IPS-15b (cell line): ENCODE measurements around the gene SPATA3.

Source experiments
- H3K27me3 ChIP-seq: one replicate; pipeline ENCODE4 v1.6.1; 2013; ENCODE audit warnings: low read length; ENCODE audit not compliant: control insufficient read depth, insufficient read depth
- H3K36me3 ChIP-seq: one replicate; pipeline ENCODE4 v1.6.1; 2013; ENCODE audit warnings: low read length; ENCODE audit not compliant: control insufficient read depth, insufficient read depth
- H3K4me1 ChIP-seq: one replicate; pipeline ENCODE4 v1.6.1; 2013; ENCODE audit warnings: mild to moderate bottlenecking, low read length; ENCODE audit not compliant: control insufficient read depth, insufficient read depth
- H3K4me3 ChIP-seq: one replicate; pipeline ENCODE4 v1.5.1; 2013; ENCODE audit warnings: low read depth, low read length
- H3K9ac ChIP-seq: one replicate; pipeline ENCODE4 v1.6.1; 2013; ENCODE audit warnings: low read depth, mild to moderate bottlenecking, low read length
- H3K9me3 ChIP-seq: one replicate; pipeline ENCODE4 v1.6.1; 2013; ENCODE audit warnings: mild to moderate bottlenecking, low read length; ENCODE audit not compliant: control insufficient read depth, insufficient read depth

SPATA3 gene

DNA sequence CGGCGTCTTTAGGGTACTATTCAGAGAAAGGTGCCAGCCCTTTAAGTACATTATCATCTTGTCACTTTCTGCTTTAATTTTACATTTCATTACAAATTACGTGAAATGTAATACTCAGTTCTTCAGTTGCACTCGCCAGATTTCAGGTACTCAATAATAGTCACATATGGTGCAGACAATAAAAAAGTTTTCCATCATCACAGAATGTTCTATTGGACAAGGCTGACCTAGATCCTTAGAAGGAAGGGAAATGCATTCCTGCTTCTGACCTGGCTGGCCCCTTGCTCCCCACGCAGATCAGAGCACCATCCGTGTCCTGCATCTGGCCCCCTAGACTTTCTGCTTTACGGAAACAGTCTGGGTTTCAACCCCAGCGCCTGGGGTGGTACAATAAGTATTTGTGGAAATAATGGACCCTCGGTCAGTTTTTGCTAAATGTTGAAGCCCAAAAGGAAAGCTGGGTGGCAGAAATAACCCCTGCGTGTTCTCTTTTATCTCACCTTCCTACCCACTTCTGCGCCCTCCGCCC is 40.7 kb downstream of the SPATA3 start:
- Histone ChIP-seq H3K9me3 (no peaks in the 10 kb centered on the region), H3K9ac (no peak overlapping the region), H3K4me3 (no peak overlapping the region), H3K36me3 (no peaks in the 10 kb centered on the region), H3K4me1 (no peaks in the 10 kb centered on the region), H3K27me3 (peaks cover 55% of the 10 kb centered on the region)

DNA sequence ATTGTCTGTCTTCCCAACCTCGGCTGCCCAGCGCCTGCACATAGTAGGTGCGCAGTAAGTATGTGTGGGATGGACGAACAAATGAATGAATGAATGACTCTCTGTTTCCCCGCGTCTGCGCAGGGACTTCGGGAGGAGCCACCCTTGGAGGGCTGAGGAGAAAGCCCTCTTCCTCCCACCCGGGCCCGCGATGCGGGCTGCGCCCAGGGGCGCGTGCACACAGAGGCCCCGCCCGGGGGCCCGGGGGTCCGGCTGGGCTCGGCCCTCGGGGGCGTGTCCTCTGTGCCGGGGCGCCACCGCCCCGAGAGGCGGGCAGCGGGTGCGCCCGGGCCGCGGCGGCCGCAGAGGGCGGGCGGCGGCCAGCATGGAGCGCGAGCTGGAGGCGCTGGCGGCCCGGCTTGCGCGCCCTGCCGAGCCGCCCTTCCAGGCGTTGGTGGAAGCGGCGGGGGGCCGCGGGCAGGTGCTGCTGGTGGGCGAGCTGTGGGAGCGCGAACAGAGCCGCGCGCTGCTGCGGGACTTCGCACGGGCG is 41.3 kb downstream of the SPATA3 start, which contains the start of gene C2orf72:
Gene C2orf72 (plus strand): TSS at position 322 of the 529 bp plus-strand sequence. CDS start 43 bp downstream, at position 365.
- peak within 1 kb of the TSS; percentile 63 for H3K4me3 ChIP-seq
- no peaks in the 10 kb centered on the region for H3K4me1 ChIP-seq
- no peak within 1 kb of the TSS for H3K9ac ChIP-seq
- no peaks in the 10 kb centered on the region for H3K36me3 ChIP-seq
- no peaks in the 10 kb centered on the region for H3K9me3 ChIP-seq
- peaks cover 54% of the 10 kb centered on the region for H3K27me3 ChIP-seq

DNA sequence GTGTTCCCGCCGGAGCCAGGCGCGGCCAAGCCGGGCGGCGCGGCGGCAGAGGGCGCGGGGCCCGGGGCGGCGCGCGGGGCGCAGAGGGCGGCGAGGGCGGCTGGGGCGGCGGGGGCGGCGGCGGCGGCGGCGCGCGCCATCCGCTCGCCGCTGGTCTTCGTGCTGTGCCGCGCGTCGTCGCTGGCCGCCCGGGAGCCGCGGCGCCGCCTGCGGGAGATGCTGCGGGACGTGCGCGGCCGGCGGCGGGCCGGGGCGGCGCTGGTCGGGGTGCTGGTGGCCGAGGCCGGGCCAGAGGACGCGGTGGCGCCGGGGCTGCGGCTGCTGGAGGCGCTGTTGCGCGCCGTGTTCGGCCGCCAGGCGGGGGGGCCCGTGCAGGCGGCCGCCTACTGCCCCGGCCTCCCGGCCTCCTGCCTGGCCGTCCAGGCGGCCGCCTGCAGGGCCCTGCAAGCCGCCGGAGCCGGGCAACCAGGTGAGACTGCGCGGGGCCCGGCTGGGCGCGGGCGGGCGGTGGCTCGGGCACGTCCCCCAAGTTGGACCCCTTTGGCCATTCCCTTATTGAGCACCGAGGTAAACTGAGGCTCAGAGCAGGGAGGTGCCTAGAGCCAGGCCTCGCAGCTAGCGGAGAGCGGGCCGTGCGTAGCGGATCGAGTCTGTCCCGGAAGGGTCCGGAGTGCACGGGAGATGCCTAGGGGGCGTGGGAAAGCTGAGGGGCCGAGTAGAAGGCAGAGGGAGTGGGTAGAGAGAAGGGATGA is 42.0 kb downstream of the SPATA3 start:
- H3K4me1 ChIP-seq = no peaks in the 10 kb centered on the region
- peak overlapping the region; percentile 63 for H3K4me3 ChIP-seq
- peaks cover 53% of the 10 kb centered on the region for H3K27me3 ChIP-seq
- H3K9me3 ChIP-seq = no peaks in the 10 kb centered on the region
- no peak overlapping the region for H3K9ac ChIP-seq
- H3K36me3 ChIP-seq = no peaks in the 10 kb centered on the region

DNA sequence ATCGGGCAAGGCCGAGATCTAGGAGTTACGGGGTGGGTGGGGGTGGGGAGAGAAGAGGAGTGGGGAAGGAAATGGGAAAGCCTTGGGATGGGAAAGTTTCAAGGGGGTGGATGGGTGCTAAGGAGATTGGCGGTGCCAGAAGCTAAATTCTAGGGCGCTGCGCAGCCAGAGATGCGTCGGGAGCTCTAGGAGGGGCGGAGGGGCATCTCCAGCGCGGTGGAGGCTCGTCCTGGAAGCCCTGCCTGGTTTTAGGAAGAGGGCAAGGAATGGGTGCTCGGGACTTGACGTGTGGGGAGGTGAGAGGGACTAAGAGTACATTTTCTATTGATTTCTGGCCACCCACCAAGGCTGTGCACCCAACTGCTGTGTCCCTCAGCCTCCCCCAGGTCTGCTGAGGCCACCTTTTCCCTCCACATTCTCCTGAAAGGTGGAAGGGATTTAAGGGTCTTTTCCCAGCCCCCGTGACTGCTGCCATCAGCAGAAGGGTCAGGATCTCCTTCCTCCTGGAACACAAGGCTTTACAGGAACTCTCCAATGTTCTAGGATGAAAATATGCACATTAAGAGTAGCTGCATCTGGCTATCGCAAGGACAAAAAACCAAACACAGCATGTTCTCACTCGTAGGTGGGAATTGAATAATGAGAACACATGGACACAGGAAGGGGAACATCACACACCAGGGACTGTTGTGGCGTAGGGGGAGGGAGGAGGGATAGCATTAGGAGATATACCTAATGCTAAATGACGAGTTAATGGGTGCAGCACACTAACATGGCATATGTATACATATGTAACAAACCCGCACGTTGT is 42.8 kb downstream of the SPATA3 start:
- Histone ChIP-seq H3K4me3 (peak overlapping the region; percentile 63), H3K27me3 (peaks cover 50% of the 10 kb centered on the region)

DNA sequence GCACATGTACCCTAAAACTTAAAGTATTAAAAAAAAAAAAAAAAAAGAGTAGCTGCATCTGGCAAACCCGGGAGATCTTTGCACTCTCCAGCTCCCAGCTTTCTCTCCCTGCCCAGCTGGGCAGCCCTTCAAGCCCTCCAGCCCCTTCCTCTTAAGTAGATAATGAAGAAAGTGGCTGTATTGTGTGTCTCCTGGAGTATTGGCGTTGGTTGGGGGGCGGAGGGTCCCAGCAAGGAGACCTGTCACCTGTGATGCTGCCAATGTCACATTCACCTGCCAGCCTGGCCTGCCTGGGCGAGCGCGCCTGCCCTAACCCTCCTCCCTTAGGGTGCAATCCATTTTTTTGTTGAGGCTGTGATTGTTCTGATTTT is 43.4 kb downstream of the SPATA3 start:
- Histone ChIP-seq H3K27me3 (peaks cover 50% of the 10 kb centered on the region), H3K9ac (no peak overlapping the region), H3K4me3 (no peak overlapping the region), H3K4me1 (no peaks in the 10 kb centered on the region), H3K36me3 (no peaks in the 10 kb centered on the region), H3K9me3 (no peaks in the 10 kb centered on the region)

More for the DNA sequence above, 42.8 kb downstream of the SPATA3 start:
- Histone ChIP-seq H3K4me1 (no peaks in the 10 kb centered on the region), H3K9me3 (no peaks in the 10 kb centered on the region), H3K9ac (peak overlapping the region; percentile 13), H3K36me3 (no peaks in the 10 kb centered on the region)

DNA sequence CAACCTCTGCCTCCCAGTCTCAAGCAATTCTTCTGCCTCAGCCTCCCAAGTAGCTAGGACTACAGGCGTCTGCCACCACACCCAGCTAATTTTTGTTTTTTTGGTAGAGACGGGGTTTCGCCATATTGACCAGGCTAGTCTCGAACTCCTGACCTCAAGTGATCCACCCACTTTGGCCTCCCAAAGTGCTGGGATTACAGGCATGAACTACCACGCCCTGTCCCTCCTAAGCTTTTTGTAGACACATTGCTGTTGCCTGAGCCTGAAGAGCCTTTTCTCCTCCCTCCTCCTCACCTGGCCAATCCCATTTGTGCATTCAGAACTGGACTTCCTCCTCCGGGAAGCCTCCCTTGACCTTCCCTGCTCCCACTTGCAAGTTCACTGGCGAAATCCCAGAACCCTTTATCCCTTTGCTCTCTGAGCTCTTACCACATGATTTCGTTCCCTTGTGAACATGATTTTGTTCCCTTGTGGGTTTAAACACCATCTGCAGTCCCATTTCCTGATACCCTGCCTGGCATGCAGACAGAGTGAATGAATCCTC is 44.0 kb downstream of the SPATA3 start:
- Histone ChIP-seq H3K4me1 (no peaks in the 10 kb centered on the region), H3K36me3 (no peaks in the 10 kb centered on the region), H3K27me3 (peaks cover 48% of the 10 kb centered on the region), H3K4me3 (no peak overlapping the region), H3K9ac (no peak overlapping the region), H3K9me3 (no peaks in the 10 kb centered on the region)

DNA sequence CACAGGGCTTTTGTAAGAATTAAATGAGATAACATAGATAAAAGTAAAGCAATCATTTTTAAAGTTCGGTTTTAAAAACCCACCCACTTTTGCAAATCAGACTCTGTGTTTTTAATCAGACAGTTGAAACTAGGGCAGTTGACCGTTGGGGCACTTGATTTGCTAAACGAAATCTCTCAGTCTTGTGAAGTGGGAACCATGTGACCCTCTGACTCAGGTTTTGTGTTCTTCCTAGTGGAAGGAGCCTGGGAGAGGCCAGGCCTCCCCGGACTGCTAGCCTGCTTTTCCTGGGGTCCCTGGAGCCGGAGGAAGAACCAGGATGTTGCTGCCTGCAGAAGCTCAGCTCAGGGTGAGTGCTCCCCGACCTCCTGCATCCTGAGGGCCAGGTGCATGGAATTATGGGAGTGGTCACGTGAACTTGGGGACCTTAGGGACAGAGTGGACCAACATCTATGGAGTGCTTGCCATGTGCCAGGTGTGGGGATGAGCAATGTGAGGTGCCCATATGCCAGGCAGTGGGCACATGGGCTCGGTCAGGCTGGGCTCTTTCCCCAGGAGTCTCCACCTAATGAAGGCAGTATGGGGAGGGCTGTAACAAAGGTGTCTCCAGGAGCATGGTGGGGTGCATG is 45.3 kb downstream of the SPATA3 start:
- no peak overlapping the region for H3K4me3 ChIP-seq
- peaks cover 38% of the 10 kb centered on the region for H3K27me3 ChIP-seq
- no peaks in the 10 kb centered on the region for H3K4me1 ChIP-seq
- no peaks in the 10 kb centered on the region for H3K9me3 ChIP-seq
- H3K36me3 ChIP-seq = no peaks in the 10 kb centered on the region
- no peak overlapping the region for H3K9ac ChIP-seq

DNA sequence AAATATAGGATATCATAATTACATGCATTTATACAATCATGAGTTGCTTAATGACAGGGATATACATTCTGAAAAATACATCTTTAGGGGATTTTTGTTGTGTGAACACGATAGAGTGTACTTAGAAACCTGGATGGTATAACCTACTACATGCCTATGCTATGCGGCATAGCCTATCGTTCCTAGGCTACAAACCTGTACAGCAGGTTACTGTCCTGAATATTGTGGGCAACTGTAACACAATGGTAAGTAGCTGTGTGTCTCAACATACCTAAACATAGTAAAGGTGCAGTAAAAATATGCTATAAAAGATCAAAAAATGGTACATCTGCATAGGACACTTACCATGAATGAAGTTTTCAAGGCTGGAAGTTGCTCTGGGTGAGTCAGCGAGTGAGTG is 47.9 kb downstream of the SPATA3 start:
- Histone ChIP-seq H3K4me3 (no peak overlapping the region), H3K9ac (no peak overlapping the region), H3K27me3 (peaks cover 20% of the 10 kb centered on the region), H3K36me3 (no peaks in the 10 kb centered on the region), H3K4me1 (no peaks in the 10 kb centered on the region), H3K9me3 (no peaks in the 10 kb centered on the region)

DNA sequence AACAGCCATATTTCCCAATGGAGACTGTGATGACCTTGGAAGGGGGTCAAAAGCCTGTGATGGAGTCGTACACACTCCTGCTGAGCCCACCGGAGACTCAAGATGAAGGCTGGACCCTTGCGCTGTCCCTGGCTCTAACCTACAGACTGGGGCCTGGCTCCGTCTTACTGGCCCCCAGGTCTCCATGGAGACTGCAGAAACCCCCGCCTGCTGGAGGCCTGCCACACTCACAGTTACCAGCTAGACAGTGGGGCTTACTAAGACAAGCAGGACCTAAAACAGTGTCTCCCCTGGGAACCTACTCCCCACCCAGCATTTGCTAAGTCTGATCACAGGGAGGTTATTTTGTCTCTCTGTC is 51.0 kb downstream of the SPATA3 start:
- H3K4me3 ChIP-seq = no peak overlapping the region
- H3K4me1 ChIP-seq = no peaks in the 10 kb centered on the region
- no peak overlapping the region for H3K9ac ChIP-seq
- H3K9me3 ChIP-seq = no peaks in the 10 kb centered on the region
- peaks cover 19% of the 10 kb centered on the region for H3K27me3 ChIP-seq
- H3K36me3 ChIP-seq = no peaks in the 10 kb centered on the region

DNA sequence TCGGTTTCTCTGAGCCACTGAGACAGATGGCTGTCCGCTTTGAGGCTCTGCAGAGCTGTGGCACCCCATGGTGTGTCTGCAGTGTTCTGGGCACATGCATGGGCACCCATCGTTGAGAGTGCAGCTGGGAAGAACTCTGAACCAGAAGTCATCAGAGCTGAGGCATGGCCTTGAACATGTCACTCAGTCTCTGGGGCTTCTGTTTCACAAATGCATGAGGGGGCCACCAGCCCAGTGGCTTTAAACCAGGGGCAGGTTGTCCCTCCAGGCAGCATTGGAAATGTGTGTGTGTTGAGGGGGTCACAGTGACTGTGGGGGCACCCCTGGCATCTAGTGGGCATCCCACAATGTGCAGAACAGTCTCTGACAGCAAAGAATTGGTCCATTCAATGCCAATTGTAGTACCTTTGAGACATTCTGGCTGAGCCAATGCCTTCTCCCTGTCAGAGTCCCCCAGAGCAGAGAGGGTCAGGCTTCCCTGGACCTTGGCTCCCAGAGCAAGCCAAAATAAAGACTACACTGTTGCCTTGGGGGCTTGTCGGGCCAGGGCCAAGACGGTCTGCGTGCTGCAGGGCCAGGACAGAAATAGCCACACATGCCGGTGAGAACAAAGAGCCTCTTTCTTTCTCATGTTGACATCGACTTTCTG is 51.5 kb downstream of the SPATA3 start:
- peaks cover 24% of the 10 kb centered on the region for H3K27me3 ChIP-seq
- H3K9ac ChIP-seq = no peak overlapping the region
- H3K36me3 ChIP-seq = no peaks in the 10 kb centered on the region
- no peaks in the 10 kb centered on the region for H3K4me1 ChIP-seq
- no peak overlapping the region for H3K4me3 ChIP-seq
- no peaks in the 10 kb centered on the region for H3K9me3 ChIP-seq
